Fibroblast of skin of back (primary cell): ENCODE results near the gene ANTXR1.
A peak's percentile ranks its signal among the peaks of the same experiment; 100 is the strongest.

ENCODE experiments used
- DNase-seq: peaks from one replicate; pipeline ENCODE4 v3.0.0-alpha.2; 2013

The ANTXR1 gene

GRCh38 chr2:69185807-69186206, 172.8 kb downstream of the ANTXR1 start:
- peak; percentile 45 for DNase-seq

GRCh38 chr2:69186614-69187013, 173.6 kb downstream of the ANTXR1 start:
- no peak for DNase-seq

GRCh38 chr2:69188182-69188900, 175.4 kb downstream of the ANTXR1 start:
- no peak for DNase-seq

- no peak for DNase-seq
Observed at GRCh38 chr2:69190743-69191404, 177.9 kb downstream of the ANTXR1 start.

- DNase-seq, result no peak
Observed at GRCh38 chr2:69191634-69192033, 178.7 kb downstream of the ANTXR1 start.

GRCh38 chr2:69192176-69192945, 179.4 kb downstream of the ANTXR1 start:
- no peak for DNase-seq

GRCh38 chr2:69195706-69196105, 182.7 kb downstream of the ANTXR1 start:
- no peak for DNase-seq

- DNase-seq, result peak; percentile 85
Observed at GRCh38 chr2:69196327-69197117, 183.5 kb downstream of the ANTXR1 start.

GRCh38 chr2:69200107-69200520, 187.1 kb downstream of the ANTXR1 start:
- DNase-seq, result no peak

- DNase-seq, result no peak
Observed at GRCh38 chr2:69201259-69201658, 188.3 kb downstream of the ANTXR1 start.

- DNase-seq, result no peak
Observed at GRCh38 chr2:69202327-69202726, 189.3 kb downstream of the ANTXR1 start.

GRCh38 chr2:69203166-69203985, 190.4 kb downstream of the ANTXR1 start:
- DNase-seq, result no peak

GRCh38 chr2:69204654-69205053, 191.7 kb downstream of the ANTXR1 start:
- DNase-seq, result no peak

GRCh38 chr2:69205076-69205475, 192.1 kb downstream of the ANTXR1 start:
- no peak for DNase-seq

- DNase-seq, result no peak
Observed at GRCh38 chr2:69205491-69205890, 192.5 kb downstream of the ANTXR1 start.

GRCh38 chr2:69208023-69208595, 195.1 kb downstream of the ANTXR1 start:
- no peak for DNase-seq

- DNase-seq, result no peak
Observed at GRCh38 chr2:69209482-69209881, 196.5 kb downstream of the ANTXR1 start.

- DNase-seq, result peak; percentile 13
Observed at GRCh38 chr2:69210385-69210784, 197.4 kb downstream of the ANTXR1 start.

GRCh38 chr2:69211048-69211447, 198.1 kb downstream of the ANTXR1 start:
- DNase-seq, result peak; percentile 54

- DNase-seq, result no peak
Observed at GRCh38 chr2:69211686-69212085, 198.7 kb downstream of the ANTXR1 start.
